HG02938 (cell line): ENCODE results near the gene CTCFL.

ENCODE experiments used
- ATAC-seq: cut with Tn5 transposase; IDR thresholded peaks from one replicate; pipeline ENCODE4 v1.9.1; 2021; ENCODE audit warnings: mild to moderate bottlenecking, moderate library complexity; ENCODE audit not compliant: unreplicated experiment

The CTCFL gene

DNA sequence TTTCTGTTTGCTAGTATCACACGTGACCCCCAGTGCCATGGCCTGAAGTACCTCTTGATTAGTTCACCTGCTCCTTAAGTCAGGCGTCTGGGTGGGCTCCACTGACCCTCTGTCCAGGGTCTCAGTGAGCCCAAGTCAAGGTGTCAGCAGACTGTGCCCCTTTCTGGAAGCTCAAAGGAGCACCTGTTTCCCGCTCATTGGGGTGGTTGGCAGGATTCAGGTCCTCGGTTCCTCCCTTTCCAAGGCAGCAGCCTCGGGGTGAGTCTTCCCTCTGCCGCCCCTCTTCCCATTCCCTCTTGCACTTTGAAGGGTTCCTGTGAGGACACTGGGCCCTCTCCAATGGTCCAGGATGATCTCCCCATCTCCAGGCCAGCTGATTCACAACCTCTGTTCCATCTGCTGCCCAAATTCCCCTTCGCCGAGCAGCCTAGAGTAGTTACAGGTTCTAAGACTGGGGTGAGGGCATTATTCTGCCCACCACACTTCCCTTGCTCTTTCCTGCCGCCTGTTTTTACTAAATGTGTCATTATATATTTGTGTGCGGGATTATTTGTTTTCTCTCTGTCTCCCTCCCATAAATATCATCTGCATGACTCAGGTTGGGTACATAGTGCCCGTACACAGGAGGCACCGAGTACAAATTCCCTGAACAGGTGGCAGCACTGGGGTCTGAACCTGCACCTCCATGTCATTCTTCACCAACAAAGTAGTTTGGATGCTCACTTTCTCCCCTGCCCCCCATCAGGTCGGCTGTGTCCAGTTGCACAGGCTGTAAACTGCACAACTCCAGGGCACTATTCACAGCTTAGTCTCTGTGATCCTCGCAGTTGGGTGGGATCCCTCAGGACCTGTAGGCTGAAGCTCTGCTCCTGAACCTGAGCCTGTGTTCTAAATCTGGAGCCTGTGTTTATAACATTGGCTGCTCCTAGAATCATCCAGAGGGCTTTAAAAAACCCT, 75.3 kb downstream of the CTCFL start:
- ATAC-seq: no peak

DNA sequence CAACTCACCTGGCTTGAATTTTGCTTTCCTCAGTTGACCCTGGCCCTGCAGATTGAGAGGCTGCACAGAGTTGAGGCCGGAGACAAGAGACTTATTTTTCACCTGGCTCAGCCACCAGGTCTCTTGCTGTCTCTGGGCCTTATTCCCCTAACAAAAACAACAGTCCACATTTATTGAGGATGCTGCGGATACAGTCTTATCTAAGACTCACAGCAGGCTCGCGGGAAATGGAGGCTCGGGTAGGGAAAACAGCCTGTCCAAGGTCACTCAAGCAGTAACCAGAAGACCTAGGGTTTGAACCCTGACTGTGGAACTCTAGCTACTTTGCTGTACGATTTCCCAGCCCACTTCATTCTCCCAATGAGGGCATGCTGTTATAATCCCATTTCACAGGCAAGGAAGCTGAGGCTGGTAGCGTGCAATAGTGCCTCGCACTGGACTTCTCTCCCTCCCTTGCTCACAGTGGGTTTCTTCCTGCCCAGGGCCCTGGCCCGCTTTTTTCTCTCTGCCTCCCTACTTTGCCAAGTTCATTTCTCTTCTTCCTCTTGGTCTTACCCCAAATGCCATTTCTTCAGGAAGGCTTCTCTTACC, 76.1 kb downstream of the CTCFL start:
- no peak for ATAC-seq
